ENCODE data around the gene STIMATE.

STIMATE gene

GRCh38 chr3:52788890-52789745, 108.2 kb downstream of the STIMATE start:
- no peak for DNase-seq

DNA sequence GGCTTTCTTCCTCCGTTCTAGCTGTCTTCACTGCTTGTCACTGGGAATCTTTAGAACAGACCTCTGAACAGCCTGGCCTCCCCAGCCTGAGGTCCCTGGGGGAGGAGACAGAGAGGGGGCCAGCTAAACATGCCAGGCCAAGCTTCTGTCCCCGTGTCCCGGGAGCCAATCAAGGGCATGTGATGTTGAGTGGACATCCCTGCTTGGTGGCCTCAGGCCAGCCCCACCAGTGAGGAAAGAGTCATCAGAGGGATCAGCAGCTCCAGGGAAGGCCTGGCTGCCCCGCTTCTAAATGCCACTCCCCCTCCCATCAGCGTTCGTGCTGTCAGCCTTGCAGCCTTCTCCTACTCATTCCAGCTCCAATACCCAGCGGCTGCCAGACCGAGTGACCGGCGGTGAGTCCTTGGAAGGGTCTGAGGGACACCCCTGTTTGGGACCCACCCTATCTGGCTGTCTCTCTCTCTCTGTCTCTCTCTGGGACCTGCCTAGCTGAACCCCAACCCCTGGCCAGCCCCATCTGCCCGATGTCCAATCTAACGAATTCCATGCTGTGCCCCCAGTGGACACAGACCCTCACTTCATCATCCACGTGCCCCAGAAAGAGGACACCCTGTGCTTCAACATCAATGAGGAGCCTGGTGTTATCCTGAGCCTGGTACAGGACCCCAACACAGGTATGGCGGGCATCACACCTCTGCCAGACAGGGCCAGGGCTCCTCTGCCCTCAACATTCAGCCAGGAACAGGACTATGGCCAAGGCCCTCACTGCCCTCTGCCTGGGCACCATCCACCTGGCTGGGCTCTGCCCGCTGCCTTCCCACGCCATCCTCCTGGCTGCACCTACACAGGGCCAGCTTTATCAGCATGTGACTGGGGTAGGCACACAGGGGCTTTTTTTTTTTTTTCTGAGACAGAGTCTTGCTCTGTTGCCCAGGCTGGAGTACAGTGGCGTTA, 109.4 kb downstream of the STIMATE start:
- DNase-seq: no peak

GRCh38 chr3:52787246-52787645, 110.1 kb downstream of the STIMATE start:
- no peak for DNase-seq

Measured in activated CD4-positive, alpha-beta T cell treated with anti-CD3 and anti-CD28 coated beads, Interleukin-2, amount 50 U/mL, for 48 hours (primary cell).